PC-9 (cell line): ENCODE data around the gene LBH.

Source experiments
- EZH2 ChIP-seq: fragments of 200-600 bp; sonication (generic); IDR thresholded peaks from 2 replicates; pipeline ENCODE4 v1.8.0; 2017; ENCODE audit warnings: antibody characterized with exemption, low read depth
- TF ChIP-seq, protein P1 (sequence below): fragments of 200-600 bp; sonication (generic); conservative IDR thresholded peaks from 2 replicates; pipeline ENCODE4 v1.6.1; 2017; ENCODE audit warnings: mixed run types, antibody characterized with exemption, mild to moderate bottlenecking, moderate library complexity

DNA sequence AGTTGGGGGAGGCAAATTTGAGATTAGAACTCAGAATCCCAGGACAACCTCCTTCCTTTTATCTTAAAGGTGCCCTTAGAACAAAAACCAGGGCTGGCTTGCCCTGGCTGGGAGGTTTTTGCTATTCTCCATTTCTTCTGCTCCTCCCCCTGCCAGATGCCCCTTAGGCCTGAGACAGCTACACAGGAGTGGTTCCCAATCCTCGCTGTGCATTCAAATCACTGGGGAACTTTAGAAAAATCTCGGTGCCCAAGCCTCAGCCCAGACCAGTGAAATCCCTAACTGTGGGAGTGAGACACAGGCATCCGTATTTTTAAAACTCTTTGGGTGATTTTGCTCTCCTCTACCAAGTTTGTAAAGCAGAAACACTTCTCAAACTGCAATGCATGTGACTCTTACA, 38.8 kb downstream of the LBH start:
- TF ChIP-seq, protein P1, sequence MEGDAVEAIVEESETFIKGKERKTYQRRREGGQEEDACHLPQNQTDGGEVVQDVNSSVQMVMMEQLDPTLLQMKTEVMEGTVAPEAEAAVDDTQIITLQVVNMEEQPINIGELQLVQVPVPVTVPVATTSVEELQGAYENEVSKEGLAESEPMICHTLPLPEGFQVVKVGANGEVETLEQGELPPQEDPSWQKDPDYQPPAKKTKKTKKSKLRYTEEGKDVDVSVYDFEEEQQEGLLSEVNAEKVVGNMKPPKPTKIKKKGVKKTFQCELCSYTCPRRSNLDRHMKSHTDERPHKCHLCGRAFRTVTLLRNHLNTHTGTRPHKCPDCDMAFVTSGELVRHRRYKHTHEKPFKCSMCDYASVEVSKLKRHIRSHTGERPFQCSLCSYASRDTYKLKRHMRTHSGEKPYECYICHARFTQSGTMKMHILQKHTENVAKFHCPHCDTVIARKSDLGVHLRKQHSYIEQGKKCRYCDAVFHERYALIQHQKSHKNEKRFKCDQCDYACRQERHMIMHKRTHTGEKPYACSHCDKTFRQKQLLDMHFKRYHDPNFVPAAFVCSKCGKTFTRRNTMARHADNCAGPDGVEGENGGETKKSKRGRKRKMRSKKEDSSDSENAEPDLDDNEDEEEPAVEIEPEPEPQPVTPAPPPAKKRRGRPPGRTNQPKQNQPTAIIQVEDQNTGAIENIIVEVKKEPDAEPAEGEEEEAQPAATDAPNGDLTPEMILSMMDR = no peak
- TF ChIP-seq EZH2 = no peak
